Endometrial microvascular endothelial cells (primary cell): Measurements from ENCODE around the gene SOWAHA. TPM values are rescaled to one million over a fixed set of nuclear protein-coding genes. Genes with fewer than 3 reads are reported as not detected.
"Not testable (repeated sequence)": the region's sequence is repeated elsewhere in the genome, so short reads cannot be mapped to it uniquely, and the experiment has no call there.

Experiments
- in situ Hi-C: cut with HindIII; loops from 2 replicates; pipeline ENCODE4 v1.10.0; 2017; ENCODE audit warnings: low sequenced_read_pairs, low pct_unique_long_range_greater_than_20kb; ENCODE audit errors: inconsistent ontology term
- total RNA-seq: library from RNA; depleted of rRNA; stranded (reverse); fragments of >200 nt; gene quantifications from one replicate; pipeline ENCODE4 v1.2.3, GENCODE V29; 2015; ENCODE audit errors: inconsistent ontology term

Gene SOWAHA
- total RNA-seq, 1 donor from 2014 or later, result not detected

- in situ Hi-C loops, result no loop called here
These were observed 10.9 kb upstream of the SOWAHA start for GRCh38 chr5:132802044-132802684.

- in situ Hi-C loops, result not testable (repeated sequence)
These were observed 10.4 kb upstream of the SOWAHA start for GRCh38 chr5:132802685-132803066.

DNA sequence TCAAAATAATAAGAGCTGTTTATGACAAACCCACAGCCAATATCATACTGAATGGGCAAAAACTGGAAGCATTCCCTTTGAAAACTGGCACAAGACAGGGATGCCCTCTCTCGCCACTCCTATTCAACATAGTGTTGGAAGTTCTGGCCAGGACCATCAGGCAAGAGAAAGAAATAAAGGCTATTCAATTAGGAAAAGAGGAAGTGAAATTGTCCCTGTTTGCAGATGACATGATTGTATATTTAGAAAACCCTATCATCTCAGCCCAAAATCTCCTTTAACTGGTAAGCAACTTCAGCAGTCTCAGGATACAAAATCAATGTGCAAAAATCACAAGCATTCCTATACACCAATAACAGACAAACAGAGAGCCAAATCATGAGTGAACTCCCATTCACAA is 8.9 kb upstream of the SOWAHA start:
- in situ Hi-C loops, result not testable (repeated sequence)

GRCh38 chr5:132805872-132806271 is 7.2 kb upstream of the SOWAHA start:
- in situ Hi-C loops, result not testable (repeated sequence)

DNA sequence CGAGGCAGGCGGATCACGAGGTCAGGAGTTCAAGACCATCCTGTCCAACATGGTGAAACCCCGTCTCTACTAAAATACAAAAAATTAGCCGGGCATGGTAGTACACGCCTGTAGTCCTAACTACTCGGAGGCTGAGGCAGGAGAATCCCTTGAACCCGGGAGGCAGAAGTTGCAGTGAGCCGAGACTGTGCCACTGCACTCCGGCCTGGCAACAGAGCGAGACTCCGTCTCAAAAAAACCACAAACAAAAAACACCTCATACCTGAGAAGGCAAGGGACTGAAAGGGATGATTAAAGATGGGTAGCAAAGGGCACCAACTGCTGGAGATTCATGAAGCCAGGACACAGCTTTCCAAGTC is 6.3 kb upstream of the SOWAHA start:
- in situ Hi-C loops, result not testable (repeated sequence)

- in situ Hi-C loops, result no loop called here
These were observed 5.8 kb upstream of the SOWAHA start for GRCh38 chr5:132807163-132807838.

GRCh38 chr5:132808448-132808847 is 4.7 kb upstream of the SOWAHA start:
- in situ Hi-C loops, result no loop called here

- in situ Hi-C loops, result no loop called here
These were observed 4.2 kb upstream of the SOWAHA start for GRCh38 chr5:132808866-132809265.

GRCh38 chr5:132810605-132811004 is 2.5 kb upstream of the SOWAHA start:
- in situ Hi-C loops, result no loop called here

DNA sequence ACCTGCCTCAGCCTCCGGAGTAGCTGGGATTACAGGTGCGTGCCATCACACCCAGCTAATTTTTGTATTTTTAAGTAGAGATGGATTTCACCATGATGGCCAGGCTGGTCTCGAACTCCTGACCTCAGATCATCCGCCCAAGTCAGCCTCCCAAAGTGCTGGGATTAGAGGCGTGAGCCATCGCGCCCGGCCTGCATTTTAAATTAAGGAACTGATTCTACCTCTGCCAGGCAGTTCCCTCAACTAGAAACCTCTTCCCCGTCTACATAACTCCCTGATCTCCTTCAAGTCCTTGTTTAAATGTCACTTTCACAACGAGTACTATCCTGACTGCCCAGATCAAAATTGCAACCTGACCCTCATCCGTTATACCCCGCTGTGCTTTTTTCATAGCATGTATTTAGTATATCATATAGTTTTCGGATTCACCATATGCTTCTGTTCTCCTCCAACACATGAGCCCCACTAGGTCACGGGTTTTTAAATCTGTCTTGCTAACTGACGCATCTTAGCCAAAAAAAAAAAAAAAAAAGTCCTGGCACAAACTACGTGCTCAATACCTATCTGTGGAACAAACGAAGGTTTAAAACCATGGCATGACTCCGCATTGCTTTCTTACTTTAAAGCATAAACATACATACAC is 858 bp upstream of the SOWAHA start:
- in situ Hi-C loops, result no loop called here

DNA sequence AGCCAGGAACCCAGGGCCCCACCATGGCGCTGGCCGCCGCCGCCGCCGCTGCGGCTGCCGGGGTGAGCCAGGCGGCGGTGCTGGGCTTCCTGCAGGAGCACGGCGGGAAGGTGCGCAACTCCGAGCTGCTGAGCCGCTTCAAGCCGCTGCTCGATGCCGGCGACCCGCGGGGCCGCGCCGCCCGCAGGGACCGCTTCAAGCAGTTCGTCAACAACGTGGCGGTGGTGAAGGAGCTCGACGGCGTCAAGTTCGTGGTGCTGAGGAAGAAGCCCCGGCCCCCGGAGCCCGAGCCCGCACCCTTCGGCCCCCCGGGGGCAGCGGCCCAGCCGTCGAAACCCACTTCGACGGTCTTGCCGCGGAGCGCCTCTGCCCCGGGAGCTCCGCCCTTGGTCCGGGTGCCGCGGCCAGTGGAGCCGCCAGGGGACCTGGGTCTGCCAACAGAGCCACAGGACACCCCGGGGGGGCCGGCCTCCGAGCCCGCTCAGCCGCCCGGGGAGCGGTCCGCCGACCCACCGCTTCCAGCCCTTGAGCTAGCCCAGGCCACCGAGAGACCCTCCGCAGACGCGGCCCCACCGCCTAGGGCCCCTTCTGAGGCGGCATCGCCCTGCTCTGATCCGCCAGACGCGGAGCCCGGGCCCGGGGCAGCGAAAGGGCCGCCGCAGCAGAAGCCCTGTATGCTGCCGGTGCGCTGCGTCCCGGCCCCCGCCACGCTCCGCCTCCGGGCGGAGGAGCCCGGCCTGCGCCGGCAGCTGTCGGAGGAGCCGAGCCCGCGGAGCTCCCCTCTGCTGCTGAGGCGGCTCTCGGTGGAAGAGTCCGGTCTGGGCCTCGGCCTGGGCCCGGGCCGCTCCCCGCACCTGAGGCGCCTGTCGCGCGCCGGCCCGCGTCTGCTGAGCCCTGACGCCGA is 749 bp downstream of the SOWAHA start:
- in situ Hi-C loops, result no loop called here

GRCh38 chr5:132814503-132815294 is 1.6 kb downstream of the SOWAHA start:
- in situ Hi-C loops, result no loop called here

DNA sequence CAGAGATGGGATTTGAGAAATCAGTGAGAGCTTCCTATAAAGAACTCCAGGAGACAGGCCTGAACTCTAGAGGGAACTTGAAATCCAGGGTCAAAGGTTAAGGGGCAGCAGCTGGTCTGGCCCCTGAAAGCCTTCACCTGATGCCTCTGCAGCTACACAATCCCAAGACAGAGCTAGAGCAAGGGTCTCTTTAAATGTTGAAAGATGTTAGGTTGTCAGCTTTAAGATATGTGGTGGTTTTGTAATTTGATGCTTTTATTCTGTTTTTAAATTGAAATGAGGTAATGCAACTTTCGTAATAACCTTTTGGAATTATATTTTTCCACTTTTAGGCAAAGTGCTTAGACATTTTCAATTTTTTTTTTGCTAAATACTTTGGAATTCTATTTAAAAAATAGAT is 2.4 kb downstream of the SOWAHA start:
- in situ Hi-C loops, result no loop called here

DNA sequence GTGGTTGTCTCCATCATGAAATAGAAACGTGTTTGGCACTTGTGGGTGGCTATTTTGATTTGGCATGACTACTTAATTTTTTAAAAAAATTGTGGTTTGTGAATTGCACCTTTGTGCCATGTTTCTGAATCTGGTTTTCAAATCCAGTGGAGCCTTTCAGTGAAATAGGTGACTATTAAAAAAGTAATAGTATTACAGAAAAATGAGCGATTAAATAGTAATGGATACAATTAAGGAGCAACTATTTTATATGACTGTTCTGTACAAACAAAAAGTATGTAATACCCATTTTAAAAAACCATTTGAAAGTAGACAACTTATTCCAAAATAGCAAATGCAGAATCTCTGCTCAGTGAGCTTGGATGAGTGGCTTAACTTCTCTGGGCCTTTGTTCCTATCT is 3.0 kb downstream of the SOWAHA start:
- in situ Hi-C loops, result no loop called here

DNA sequence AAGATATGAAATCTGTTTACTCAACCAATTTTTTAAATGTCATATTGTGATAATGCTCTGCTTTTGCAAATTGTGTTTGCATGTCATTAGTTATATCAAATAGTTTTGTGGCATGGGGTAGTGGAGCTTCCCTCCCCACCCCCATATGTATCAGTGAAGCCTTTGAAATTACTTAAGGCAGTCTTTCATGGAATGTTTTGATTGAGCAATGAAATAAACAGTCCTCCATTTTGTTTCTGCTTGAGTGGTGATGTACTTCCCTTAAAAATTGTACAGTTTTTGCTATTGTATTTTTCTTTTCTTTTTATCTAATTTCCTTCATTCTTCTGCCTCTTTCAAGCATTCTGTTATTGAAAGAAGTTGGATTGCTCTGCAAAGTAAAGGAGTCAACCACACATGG is 3.5 kb downstream of the SOWAHA start:
- in situ Hi-C loops, result no loop called here

DNA sequence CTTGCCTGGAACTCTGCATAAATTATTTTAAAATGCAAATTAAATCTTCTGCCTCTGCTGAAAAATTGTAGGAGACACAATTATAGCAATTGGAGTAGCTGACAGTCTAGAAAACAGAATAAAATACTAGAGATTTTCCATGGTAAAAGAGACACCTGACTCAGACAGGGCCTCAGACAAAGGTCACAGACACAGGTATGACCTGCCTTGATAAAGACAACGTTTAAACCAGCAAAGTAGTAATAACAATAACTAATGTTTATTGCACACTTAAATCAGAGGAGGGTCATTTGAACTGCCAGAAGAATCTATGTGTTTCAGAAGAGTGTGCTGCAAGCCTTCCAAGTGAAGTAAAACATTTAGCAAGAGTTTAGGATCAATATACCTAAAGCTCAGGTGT is 3.9 kb downstream of the SOWAHA start:
- in situ Hi-C loops, result no loop called here

GRCh38 chr5:132819468-132819867 is 6.4 kb downstream of the SOWAHA start:
- in situ Hi-C loops, result no loop called here

DNA sequence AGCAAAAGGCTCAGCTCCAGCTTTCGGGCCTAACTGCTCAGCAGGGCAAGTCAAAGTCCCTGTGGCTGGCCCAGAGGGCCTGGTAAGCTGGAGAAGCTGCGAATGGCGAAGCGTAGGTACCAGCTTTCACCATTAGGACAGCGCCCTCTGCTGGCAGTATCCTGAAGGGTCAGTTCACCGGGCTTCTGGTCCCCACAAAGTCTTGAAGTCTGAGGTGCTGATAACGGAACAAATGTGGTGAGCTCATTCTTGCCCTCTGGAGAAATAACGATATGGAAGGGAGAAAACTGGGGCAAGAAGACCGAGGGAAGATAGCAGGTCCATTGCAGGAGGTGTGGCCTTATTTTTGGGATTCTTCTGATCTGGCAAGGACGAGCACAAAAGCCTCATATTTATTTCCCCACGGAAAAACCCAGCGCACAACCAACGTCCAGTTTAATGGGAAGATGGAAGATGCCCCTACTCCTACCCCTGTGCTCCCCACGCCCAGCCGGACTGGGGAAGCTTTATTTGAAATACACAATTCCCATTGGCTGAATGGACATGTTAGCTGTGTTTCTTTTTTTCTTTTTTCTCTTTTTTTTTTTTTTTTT is 7.2 kb downstream of the SOWAHA start:
- in situ Hi-C loops, result no loop called here
